ENCODE measurements around the gene FREM1. TPM values are rescaled to one million over a fixed set of nuclear protein-coding genes. Genes with fewer than 3 reads are reported as not detected.

The FREM1 gene
- total RNA-seq, 1 experiment from 2014 or later: 0.17 TPM

DNA sequence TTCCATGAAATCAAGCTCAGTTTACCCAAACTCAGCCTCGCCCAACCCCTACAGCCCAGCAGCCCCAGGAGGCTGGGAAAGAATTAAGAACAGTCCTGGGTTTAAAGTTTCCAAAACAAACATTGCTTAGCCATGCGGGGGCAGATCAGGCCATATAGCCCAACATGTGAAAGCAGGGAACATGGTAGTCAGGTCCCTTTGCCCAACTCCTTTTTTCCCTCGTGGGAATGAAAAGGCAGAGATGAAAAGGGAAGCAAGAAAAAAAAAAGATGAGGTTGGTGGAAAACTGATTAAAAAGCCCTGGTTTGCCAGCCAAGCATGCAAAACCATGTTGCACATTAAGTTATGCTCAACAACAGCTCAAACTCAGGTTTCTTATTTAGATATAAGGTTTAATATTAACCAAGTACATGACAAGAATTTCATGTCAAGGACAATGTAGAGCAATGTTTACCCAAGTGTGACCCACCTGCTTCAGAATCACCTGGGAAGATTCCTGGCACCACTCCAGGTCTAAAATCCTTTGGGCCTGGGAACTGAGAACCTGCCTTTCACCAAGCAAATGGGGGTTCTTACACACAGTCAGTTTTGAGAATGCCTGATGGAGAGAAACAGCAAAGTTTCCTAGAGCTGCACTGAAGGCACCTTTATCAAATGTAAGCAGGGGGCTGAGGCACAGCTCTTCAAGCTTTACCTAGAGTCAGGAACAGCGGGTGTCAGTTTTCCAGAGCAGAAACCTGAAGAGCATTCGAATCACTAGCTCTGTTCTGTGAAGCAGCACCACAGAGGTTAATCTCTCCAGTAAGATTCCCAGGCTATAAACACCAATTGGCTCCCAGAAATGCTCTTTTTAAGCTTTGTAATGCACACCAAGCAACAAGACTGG lies 1.7 kb downstream of the FREM1 start:
- Histone ChIP-seq H2AFZ (no peak overlapping the region), H3F3A (ENCODE audit: insufficient read depth, low read depth) (no peaks in the 10 kb centered on the region), H3K9me2 (ENCODE audit: insufficient read depth) (no peaks in the 10 kb centered on the region), H3K4me3 (no peak overlapping the region), H3K36me3 (ENCODE audit: low read depth) (no peaks in the 10 kb centered on the region), H3K27me3 (ENCODE audit: insufficient read depth, low read depth) (no peaks in the 10 kb centered on the region), H4K20me1 (ENCODE audit: insufficient read depth) (no peaks in the 10 kb centered on the region), H3K4me1 (replicated peaks; ENCODE audit: insufficient read depth) (peaks cover 5% of the 10 kb centered on the region; the same call in 1 of the 2 replicates), H3K4me2 (no peak overlapping the region), H3K27ac (no peak overlapping the region), H3K9me3 (ENCODE audit: insufficient read depth, low read depth) (no peaks in the 10 kb centered on the region), H3K79me2 (ENCODE audit: low read depth) (no peaks in the 10 kb centered on the region)
- DNase-seq: no peak
- ChIA-PET CTCF (no interaction called here), POLR2A (ENCODE audit: unreplicated experiment) (no interaction called here)
- intact Hi-C loops (cut with micrococcal nuclease; ENCODE audit: unreplicated experiment): no loop called here
- no peak for TF ChIP-seq EZH2 (IDR thresholded peaks at IDR 0.05; ENCODE audit: low read depth)
- no TSS peak for BruUV-seq (replicated peaks)

- no peak overlapping the region for H2AFZ ChIP-seq
- no peaks in the 10 kb centered on the region for H3K27me3 ChIP-seq (ENCODE audit: insufficient read depth, low read depth)
- ChIA-PET CTCF (no interaction called here), POLR2A (ENCODE audit: unreplicated experiment) (no interaction called here)
- H3K9me3 ChIP-seq (ENCODE audit: insufficient read depth, low read depth): no peaks in the 10 kb centered on the region
- no TSS peak for BruUV-seq (replicated peaks)
- no peak overlapping the region for H3K27ac ChIP-seq
- no peaks in the 10 kb centered on the region for H3F3A ChIP-seq (ENCODE audit: insufficient read depth, low read depth)
- H3K4me1 ChIP-seq (replicated peaks; ENCODE audit: insufficient read depth): peaks cover 5% of the 10 kb centered on the region; the same call in 1 of the 2 replicates
- intact Hi-C loops (cut with micrococcal nuclease; ENCODE audit: unreplicated experiment): no loop called here
- H3K4me3 ChIP-seq: no peak overlapping the region
- no peaks in the 10 kb centered on the region for H3K36me3 ChIP-seq (ENCODE audit: low read depth)
- H3K9me2 ChIP-seq (ENCODE audit: insufficient read depth): no peaks in the 10 kb centered on the region
- H3K79me2 ChIP-seq (ENCODE audit: low read depth): no peaks in the 10 kb centered on the region
- TF ChIP-seq, protein P1, sequence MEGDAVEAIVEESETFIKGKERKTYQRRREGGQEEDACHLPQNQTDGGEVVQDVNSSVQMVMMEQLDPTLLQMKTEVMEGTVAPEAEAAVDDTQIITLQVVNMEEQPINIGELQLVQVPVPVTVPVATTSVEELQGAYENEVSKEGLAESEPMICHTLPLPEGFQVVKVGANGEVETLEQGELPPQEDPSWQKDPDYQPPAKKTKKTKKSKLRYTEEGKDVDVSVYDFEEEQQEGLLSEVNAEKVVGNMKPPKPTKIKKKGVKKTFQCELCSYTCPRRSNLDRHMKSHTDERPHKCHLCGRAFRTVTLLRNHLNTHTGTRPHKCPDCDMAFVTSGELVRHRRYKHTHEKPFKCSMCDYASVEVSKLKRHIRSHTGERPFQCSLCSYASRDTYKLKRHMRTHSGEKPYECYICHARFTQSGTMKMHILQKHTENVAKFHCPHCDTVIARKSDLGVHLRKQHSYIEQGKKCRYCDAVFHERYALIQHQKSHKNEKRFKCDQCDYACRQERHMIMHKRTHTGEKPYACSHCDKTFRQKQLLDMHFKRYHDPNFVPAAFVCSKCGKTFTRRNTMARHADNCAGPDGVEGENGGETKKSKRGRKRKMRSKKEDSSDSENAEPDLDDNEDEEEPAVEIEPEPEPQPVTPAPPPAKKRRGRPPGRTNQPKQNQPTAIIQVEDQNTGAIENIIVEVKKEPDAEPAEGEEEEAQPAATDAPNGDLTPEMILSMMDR (conservative IDR thresholded peaks at IDR 0.05): no peak
- TF ChIP-seq EZH2 (IDR thresholded peaks at IDR 0.05; ENCODE audit: low read depth): no peak
- no peak for DNase-seq
- H3K4me2 ChIP-seq: no peak overlapping the region
- no peaks in the 10 kb centered on the region for H4K20me1 ChIP-seq (ENCODE audit: insufficient read depth)
Observed at GRCh38 chr9:14907696-14908095, 2.5 kb downstream of the FREM1 start.

DNA sequence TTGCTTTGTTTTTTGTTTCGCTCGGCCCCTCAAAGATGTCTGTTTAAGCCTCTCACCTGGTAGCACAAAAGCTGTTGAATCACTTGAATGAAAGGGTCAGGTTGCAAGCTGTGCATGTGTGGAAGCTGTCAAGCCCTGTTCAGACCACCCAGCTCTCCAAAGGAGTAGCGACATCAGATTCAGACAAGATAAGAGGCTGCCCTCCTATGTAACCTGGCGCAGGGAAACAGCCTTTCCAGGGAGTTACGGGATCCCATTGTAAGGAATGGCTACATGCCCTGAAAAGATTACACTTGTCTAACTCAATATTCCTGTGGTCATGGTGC lies 2.9 kb downstream of the FREM1 start:
- Histone ChIP-seq H3K79me2 (ENCODE audit: low read depth) (no peaks in the 10 kb centered on the region), H3K36me3 (ENCODE audit: low read depth) (no peaks in the 10 kb centered on the region), H3K9me3 (ENCODE audit: insufficient read depth, low read depth) (no peaks in the 10 kb centered on the region), H3K4me2 (no peak overlapping the region), H3K9me2 (ENCODE audit: insufficient read depth) (no peaks in the 10 kb centered on the region), H4K20me1 (ENCODE audit: insufficient read depth) (no peaks in the 10 kb centered on the region), H3K4me1 (replicated peaks; ENCODE audit: insufficient read depth) (peaks cover 5% of the 10 kb centered on the region; the same call in 1 of the 2 replicates), H3F3A (ENCODE audit: insufficient read depth, low read depth) (no peaks in the 10 kb centered on the region), H3K4me3 (no peak overlapping the region), H3K27ac (no peak overlapping the region), H2AFZ (no peak overlapping the region), H3K27me3 (ENCODE audit: insufficient read depth, low read depth) (no peaks in the 10 kb centered on the region)
- POLR2A ChIA-PET (ENCODE audit: unreplicated experiment): no interaction called here
- intact Hi-C loops (cut with micrococcal nuclease; ENCODE audit: unreplicated experiment): no loop called here
- no TSS peak for BruUV-seq (replicated peaks)
- CTCF ChIA-PET: no interaction called here
- DNase-seq: no peak
- TF ChIP-seq EZH2 (IDR thresholded peaks at IDR 0.05; ENCODE audit: low read depth): no peak
- TF ChIP-seq, protein P1 (conservative IDR thresholded peaks at IDR 0.05): no peak
